T-cell (primary cell): ENCODE data around the gene UBTD1. TPM values are rescaled to one million over a fixed set of nuclear protein-coding genes. Genes with fewer than 3 reads are reported as not detected.
"Not testable (repeated sequence)": the region's sequence is repeated elsewhere in the genome, so short reads cannot be mapped to it uniquely, and the experiment has no call there.

Source experiments
- ATAC-seq, 4 experiments: fragments of 200-7000 bp in 3 of 4; fragments of 150-1000 bp in 1 of 4; cut with Tn5 transposase; replicated peaks in 1 of 4; 1 replicate in 3 of 4; 2 replicates in 1 of 4; pipeline ENCODE4 v1.10.0; 2021; ENCODE audit warnings: moderate library complexity in 3 of 4, mild to moderate bottlenecking in 2 of 4, moderate number of reproducible peaks in 1 of 4
- CTCF ChIA-PET, 2 donors: fragments of 300-600 bp; sonication (Branson Sonifier 250); formaldehyde crosslinking; loops; one replicate each; lab custom pipeline; 2022; ENCODE audit warnings: antibody characterized with exemption in 2 of 2; lab: Charles Lee
- POLR2A ChIA-PET, 2 donors: fragments of 300-600 bp; sonication (Branson Sonifier 250); formaldehyde crosslinking; loops; one replicate each; lab custom pipeline; 2022; ENCODE audit warnings: antibody characterized with exemption in 2 of 2; lab: Charles Lee
- DNase-seq, 35 experiments: peaks; one replicate each; pipeline versions ENCODE4 v3.0.0 to v3.0.0-alpha.2; 2013 to 2023
- H3K27ac ChIP-seq: one replicate; pipeline ENCODE4 v1.5.1; 2013; ENCODE audit warnings: low read length
- H3K27me3 ChIP-seq, 2 experiments: replicated peaks in 1 of 2; 1 replicate in 1 of 2; 2 replicates in 1 of 2; pipeline versions ENCODE4 v1.6.1 to v1.7.0; 2013; ENCODE audit warnings: low read length in 1 of 2, mixed read lengths in 1 of 2; ENCODE audit not compliant: control insufficient read depth in 2 of 2, insufficient read depth in 2 of 2; ENCODE audit errors: extremely low read depth in 1 of 2
- H3K36me3 ChIP-seq, 2 donors: 1 replicate in 1 of 2; 2 replicates in 1 of 2; pipeline versions ENCODE4 v1.6.1 to v1.7.0; 2013; ENCODE audit warnings: low read length in 1 of 2; ENCODE audit not compliant: control insufficient read depth in 2 of 2, insufficient read depth in 1 of 2; ENCODE audit errors: extremely low read depth in 1 of 2
- H3K4me1 ChIP-seq, 2 experiments: 1 replicate in 1 of 2; 2 replicates in 1 of 2; pipeline versions ENCODE4 v1.6.1 to v1.7.0; 2013; ENCODE audit warnings: low read length in 2 of 2, mixed read lengths in 1 of 2; ENCODE audit not compliant: insufficient read depth in 2 of 2, control insufficient read depth in 1 of 2; ENCODE audit errors: extremely low read depth in 1 of 2
- H3K4me3 ChIP-seq, 2 donors: 1 replicate in 1 of 2; 2 replicates in 1 of 2; pipeline versions ENCODE4 v1.5.1 to v1.7.0; 2013; ENCODE audit warnings: mild to moderate bottlenecking in 2 of 2, low read length in 1 of 2, moderate library complexity in 1 of 2; ENCODE audit not compliant: control insufficient read depth in 1 of 2; ENCODE audit errors: extremely low read depth in 1 of 2
- H3K9me3 ChIP-seq: 2 replicates; pipeline ENCODE4 v1.7.0; 2013
- H3K27ac Mint-ChIP-seq, 2 donors: one replicate each; pipeline ENCODE4 v1.8.0; 2020 to 2021; ENCODE audit warnings: mild to moderate bottlenecking in 2 of 2, mixed read lengths in 2 of 2
- H3K27me3 Mint-ChIP-seq, 2 donors: one replicate each; pipeline ENCODE4 v1.8.0; 2021 to 2022; ENCODE audit warnings: mixed read lengths in 2 of 2
- H3K36me3 Mint-ChIP-seq: one replicate; pipeline ENCODE4 v1.8.0; 2021; ENCODE audit warnings: mixed read lengths
- H3K4me1 Mint-ChIP-seq, 3 donors: one replicate each; pipeline ENCODE4 v1.8.0; 2020 to 2022; ENCODE audit warnings: mixed read lengths in 3 of 3, mild to moderate bottlenecking in 1 of 3
- H3K4me3 Mint-ChIP-seq, 3 donors: one replicate each; pipeline ENCODE4 v1.8.0; 2020 to 2022; ENCODE audit warnings: mild to moderate bottlenecking in 3 of 3, mixed read lengths in 3 of 3, moderate library complexity in 3 of 3
- H3K9me3 Mint-ChIP-seq, 3 donors: one replicate each; pipeline ENCODE4 v1.8.0; 2020 to 2022; ENCODE audit warnings: mixed read lengths in 3 of 3
- WGBS: methylation state at CpG from one replicate; pipeline ENCODE4 v1.1.5; 2013; ENCODE audit warnings: missing lambda C conversion rate; ENCODE audit not compliant: insufficient coverage; 5-methylcytosine and 5-hydroxymethylcytosine counted together
- total RNA-seq, 35 experiments: library from RNA in 6 of 35; stranded (reverse) in 6 of 35; fragments of 120-200 nt in 1 of 35; gene quantifications; one replicate each; pipeline versions ENCODE4 v1.2.1 to v1.2.4 and lab custom pipeline; 2013 to 2026

UBTD1 gene
- total RNA-seq, 5 donors from 2014 or later (not counting 1 experiment from before 2014, with no cell fraction given): 1.0 to 2.4 (median 1.9) TPM

- peaks cover 0 to 4% (median 0%) of the 10 kb centered on the region in 3 donors for H3K9me3 Mint-ChIP-seq
- ATAC-seq (no peak), DNase-seq (no peak)
- H3K4me3 Mint-ChIP-seq: no peak overlapping the region
- Histone ChIP-seq H3K27ac (no peak overlapping the region), H3K4me3 (no peak overlapping the region), H3K9me3 (no peaks in the 10 kb centered on the region), H3K27me3 (no peaks in the 10 kb centered on the region), H3K4me1 (no peaks in the 10 kb centered on the region), H3K36me3 (peaks cover 2 to 87% of the 10 kb centered on the region in 2 donors)
- H3K27ac Mint-ChIP-seq: peak overlapping the region in 1 of 2 donors; percentile 13
- ChIA-PET CTCF (interaction anchor here in 1 of 2 donors (0.6 kb wide), 1 partner anchor 164 kb away, joined by 3 read pairs; the partner anchor contains the start of gene PI4K2A), POLR2A (no interaction called here)
- H3K36me3 Mint-ChIP-seq: peaks cover 59% of the 10 kb centered on the region
- WGBS: no CpG with 5 or more reads among the region's 2 CpGs
- H3K27me3 Mint-ChIP-seq: no peaks in the 10 kb centered on the region
- H3K4me1 Mint-ChIP-seq: no peaks in the 10 kb centered on the region
These were observed 22.7 kb upstream of the UBTD1 start for GRCh38 chr10:97475936-97476594.

- not testable (repeated sequence) for H3K4me1 ChIP-seq
These were observed 19.3 kb upstream of the UBTD1 start for GRCh38 chr10:97479410-97479809.

DNA sequence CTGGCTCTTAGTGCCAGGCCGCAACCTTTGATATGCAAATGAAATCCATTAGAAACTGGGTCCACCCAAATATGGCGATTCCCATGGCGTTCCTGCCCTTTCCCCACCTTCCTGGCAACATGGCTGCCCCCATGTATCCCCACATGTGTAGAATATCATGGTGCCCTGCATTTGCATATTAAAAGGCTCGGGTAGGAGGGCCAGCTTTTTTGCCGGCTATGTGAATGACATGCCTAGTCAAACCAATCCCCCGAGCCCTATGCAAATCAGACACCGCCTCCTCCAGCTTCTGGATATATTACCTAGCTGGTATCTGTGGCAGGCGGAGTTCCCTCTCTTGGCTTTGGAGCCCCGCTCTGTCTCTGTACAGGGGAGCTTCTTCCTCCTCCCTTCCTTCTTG is 18.8 kb upstream of the UBTD1 start:
- ChIA-PET CTCF (no interaction called here), POLR2A (no interaction called here)
- H3K4me1 ChIP-seq: no peaks in the 10 kb centered on the region
- no peak overlapping the region for H3K4me3 Mint-ChIP-seq
- H3K27me3 ChIP-seq: no peaks in the 10 kb centered on the region
- H3K4me1 Mint-ChIP-seq: no peaks in the 10 kb centered on the region
- peaks cover 51% of the 10 kb centered on the region for H3K36me3 Mint-ChIP-seq
- H3K27me3 Mint-ChIP-seq: no peaks in the 10 kb centered on the region
- H3K9me3 Mint-ChIP-seq: peaks cover 0 to 3% (median 0%) of the 10 kb centered on the region in 3 donors
- H3K9me3 ChIP-seq: no peaks in the 10 kb centered on the region
- H3K27ac ChIP-seq: no peak overlapping the region
- 82% methylated on average over 6 of the region's 9 CpGs for WGBS
- no peak for ATAC-seq
- H3K27ac Mint-ChIP-seq: no peak overlapping the region
- DNase-seq: no peak
- no peak overlapping the region for H3K4me3 ChIP-seq
- peaks cover 11 to 79% of the 10 kb centered on the region in 2 donors for H3K36me3 ChIP-seq

More at GRCh38 chr10:97479410-97479809, 19.3 kb upstream of the UBTD1 start:
- H3K4me3 Mint-ChIP-seq, CTCF ChIA-PET, H3K9me3 Mint-ChIP-seq, H3K4me3 ChIP-seq, ATAC-seq, H3K27me3 Mint-ChIP-seq, H3K9me3 ChIP-seq, H3K27ac ChIP-seq, H3K27ac Mint-ChIP-seq, POLR2A ChIA-PET, H3K27me3 ChIP-seq, DNase-seq, H3K4me1 Mint-ChIP-seq: not testable (repeated sequence)
- peaks cover 54% of the 10 kb centered on the region for H3K36me3 Mint-ChIP-seq
- H3K36me3 ChIP-seq: peaks cover 11 to 84% of the 10 kb centered on the region in 2 donors
- whole genome bisulfite sequencing: no CpG with 5 or more reads among the region's 4 CpGs

DNA sequence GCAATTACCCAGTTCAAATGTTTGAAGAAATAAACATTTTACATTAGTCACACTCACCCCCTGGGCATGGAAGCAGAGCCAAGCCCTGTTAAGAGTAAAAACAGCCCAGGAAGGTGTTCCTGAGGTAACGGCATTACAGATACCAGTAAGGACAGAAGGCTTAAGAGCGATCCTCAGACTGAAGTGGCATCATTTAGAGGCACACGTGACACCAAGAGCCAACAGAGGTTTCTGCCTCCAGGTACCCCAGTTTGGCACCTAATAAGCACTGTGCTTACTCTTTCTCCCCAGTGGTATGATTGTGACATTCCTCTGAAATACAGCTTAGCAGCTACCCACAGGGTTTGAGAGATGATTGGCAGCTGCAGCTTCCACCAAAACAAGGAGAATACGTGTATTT is 17.7 kb upstream of the UBTD1 start:
- H3K27me3 Mint-ChIP-seq: no peaks in the 10 kb centered on the region
- H3K27ac ChIP-seq: no peak overlapping the region
- H3K36me3 ChIP-seq: peaks cover 8 to 76% of the 10 kb centered on the region in 2 donors
- no peaks in the 10 kb centered on the region for H3K9me3 Mint-ChIP-seq
- H3K4me3 Mint-ChIP-seq: no peak overlapping the region
- H3K4me1 ChIP-seq: no peaks in the 10 kb centered on the region
- H3K27ac Mint-ChIP-seq: no peak overlapping the region
- H3K4me3 ChIP-seq: no peak overlapping the region
- H3K4me1 Mint-ChIP-seq: peaks cover 3 to 6% (median 5%) of the 10 kb centered on the region in 3 donors
- WGBS: 90% methylated on average over 2 of the region's 4 CpGs
- ATAC-seq (no peak), DNase-seq (no peak)
- no peaks in the 10 kb centered on the region for H3K27me3 ChIP-seq
- ChIA-PET CTCF (interaction anchor here in 1 of 2 donors (0.8 kb wide), 1 partner anchor 17 kb away, joined by 3 read pairs; no protein-coding TSS in a partner anchor), POLR2A (no interaction called here)
- no peaks in the 10 kb centered on the region for H3K9me3 ChIP-seq
- peaks cover 46% of the 10 kb centered on the region for H3K36me3 Mint-ChIP-seq

DNA sequence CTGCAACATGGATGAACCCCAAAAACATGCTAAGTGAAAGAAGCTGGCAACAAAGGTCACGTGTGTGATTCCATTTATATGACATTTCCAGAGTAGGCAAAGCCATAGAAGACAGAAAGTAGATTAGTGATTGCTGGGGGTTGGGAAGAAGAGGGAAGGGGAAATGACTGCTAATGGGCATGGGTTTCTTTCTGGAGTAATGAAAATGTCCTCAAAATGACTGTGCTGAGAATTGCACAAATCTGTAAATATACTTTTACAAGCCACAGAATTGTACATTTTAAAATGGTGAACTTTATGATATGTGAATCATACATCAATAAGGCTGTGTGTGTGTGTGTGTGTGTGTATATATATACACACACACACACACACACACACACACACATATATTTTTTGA is 16.3 kb upstream of the UBTD1 start:
- Mint-ChIP-seq H3K36me3 (peaks cover 33% of the 10 kb centered on the region), H3K27ac (no peak overlapping the region)
- WGBS: 100% methylated on average over 1 of the region's 1 CpG

DNA sequence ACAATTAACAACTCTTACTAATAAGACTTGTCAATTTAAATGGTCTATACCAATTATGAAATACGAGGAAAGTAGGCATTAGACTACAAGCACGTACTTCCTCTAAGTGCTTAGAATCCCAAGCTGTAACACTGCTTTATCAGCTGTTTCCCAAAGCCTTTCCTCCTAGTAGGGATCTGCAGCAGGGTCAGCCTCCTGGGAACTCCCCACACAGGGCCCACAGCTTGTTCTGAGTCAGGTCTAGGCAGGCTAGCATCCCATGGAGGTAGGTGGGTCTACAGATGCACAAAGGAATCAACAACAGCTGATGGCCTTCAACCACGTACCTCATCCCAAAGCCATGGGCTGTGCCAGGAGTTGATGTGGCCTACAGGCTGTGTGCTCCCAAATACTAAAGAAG is 15.2 kb upstream of the UBTD1 start:
- no peak overlapping the region for H3K27ac Mint-ChIP-seq
- no peaks in the 10 kb centered on the region for H3K27me3 Mint-ChIP-seq
- Histone ChIP-seq H3K9me3 (no peaks in the 10 kb centered on the region), H3K27ac (no peak overlapping the region), H3K4me1 (no peaks in the 10 kb centered on the region), H3K4me3 (no peak overlapping the region), H3K36me3 (peaks cover 14 to 55% of the 10 kb centered on the region in 2 donors), H3K27me3 (no peaks in the 10 kb centered on the region)
- no peak overlapping the region for H3K4me3 Mint-ChIP-seq
- peaks cover 29% of the 10 kb centered on the region for H3K36me3 Mint-ChIP-seq
- ChIA-PET CTCF (interaction anchor here in 1 of 2 donors (0.5 to 0.6 kb wide), 2 partner anchors 60 to 74 kb away, joined by 3 to 5 read pairs; no protein-coding TSS in a partner anchor), POLR2A (no interaction called here)
- WGBS: 100% methylated on average over 1 of the region's 3 CpGs
- peaks cover 6 to 15% (median 13%) of the 10 kb centered on the region in 3 donors for H3K4me1 Mint-ChIP-seq
- DNase-seq (no peak), ATAC-seq (no peak)
- H3K9me3 Mint-ChIP-seq: no peaks in the 10 kb centered on the region

More for the DNA sequence above, 16.3 kb upstream of the UBTD1 start:
- Histone ChIP-seq H3K36me3 (peaks cover 14 to 63% of the 10 kb centered on the region in 2 donors), H3K27ac (no peak overlapping the region), H3K27me3 (no peaks in the 10 kb centered on the region), H3K4me1 (no peaks in the 10 kb centered on the region), H3K4me3 (no peak overlapping the region), H3K9me3 (no peaks in the 10 kb centered on the region)
- H3K27me3 Mint-ChIP-seq: no peaks in the 10 kb centered on the region
- ChIA-PET POLR2A (no interaction called here), CTCF (no interaction called here)
- no peak overlapping the region for H3K4me3 Mint-ChIP-seq
- ATAC-seq (no peak), DNase-seq (no peak)
- H3K9me3 Mint-ChIP-seq: no peaks in the 10 kb centered on the region
- H3K4me1 Mint-ChIP-seq: peaks cover 6 to 9% (median 6%) of the 10 kb centered on the region in 3 donors
